HG02759 (cell line): ENCODE results near the gene MSH4.

Source experiments
- ATAC-seq: cut with Tn5 transposase; IDR thresholded peaks from one replicate; pipeline ENCODE4 v1.9.1; 2021; ENCODE audit warnings: mild to moderate bottlenecking, moderate library complexity; ENCODE audit not compliant: unreplicated experiment

MSH4 gene

DNA sequence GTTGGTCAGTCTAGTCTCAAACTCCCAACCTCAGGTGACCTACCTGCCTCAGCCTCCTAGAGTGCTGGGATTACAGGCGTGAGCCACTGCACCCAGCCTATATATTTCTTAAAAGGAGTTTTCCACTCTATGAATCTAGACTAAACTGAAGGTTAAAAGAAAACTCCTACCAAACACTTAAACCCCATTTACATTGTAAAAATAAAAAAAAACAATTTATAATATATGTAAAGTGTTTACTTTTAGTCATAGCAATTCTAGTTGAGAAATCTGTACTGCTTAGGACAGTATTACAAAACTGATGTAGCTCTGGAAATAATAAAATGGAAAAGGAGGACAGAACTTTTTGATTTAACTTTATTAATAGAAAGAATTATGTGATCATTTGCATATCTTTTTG is 126.0 kb downstream of the MSH4 start:
- no peak for ATAC-seq

DNA sequence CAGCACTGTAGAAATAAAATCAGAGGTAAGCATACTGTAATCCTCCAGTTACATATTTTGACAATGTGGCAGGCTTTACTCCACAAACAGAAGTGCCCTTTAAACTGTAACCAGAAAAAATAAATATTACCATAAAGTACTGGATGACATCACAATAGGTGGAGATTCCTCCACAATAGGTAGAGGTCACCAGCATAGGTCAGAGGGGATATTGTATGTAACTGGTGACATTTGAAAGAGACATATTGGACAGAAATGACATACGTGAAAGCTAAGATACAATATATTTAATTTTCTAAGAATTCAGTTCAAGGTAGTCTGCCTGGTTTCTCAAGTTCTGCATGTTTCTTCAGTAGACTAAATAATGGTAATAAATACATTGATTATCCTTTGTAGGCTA is 135.6 kb downstream of the MSH4 start, which contains the start of gene ASB17:
Gene ASB17 (minus strand): TSS at position 101 of the 400 bp plus-strand sequence. CDS start 113 bp downstream, outside the sequence.
- no peak for ATAC-seq

DNA sequence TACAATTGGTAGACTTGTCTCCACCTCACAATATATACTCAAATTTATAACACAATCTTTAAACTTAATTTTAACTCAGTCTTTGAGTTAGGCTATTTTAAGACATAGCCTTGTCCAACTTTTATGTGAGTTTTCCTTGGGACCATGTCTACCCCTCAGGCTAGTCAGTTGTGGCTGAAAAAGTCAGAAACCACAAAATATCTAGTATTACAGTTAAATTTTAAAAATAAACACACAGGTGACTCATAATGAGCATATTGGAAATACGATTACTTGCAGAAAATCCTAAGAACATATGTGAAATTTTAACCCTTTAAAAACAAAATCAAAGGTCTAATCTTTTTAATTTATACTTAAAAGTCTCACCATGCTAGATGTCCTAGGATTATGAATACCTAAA is 140.4 kb downstream of the MSH4 start:
- no peak for ATAC-seq

DNA sequence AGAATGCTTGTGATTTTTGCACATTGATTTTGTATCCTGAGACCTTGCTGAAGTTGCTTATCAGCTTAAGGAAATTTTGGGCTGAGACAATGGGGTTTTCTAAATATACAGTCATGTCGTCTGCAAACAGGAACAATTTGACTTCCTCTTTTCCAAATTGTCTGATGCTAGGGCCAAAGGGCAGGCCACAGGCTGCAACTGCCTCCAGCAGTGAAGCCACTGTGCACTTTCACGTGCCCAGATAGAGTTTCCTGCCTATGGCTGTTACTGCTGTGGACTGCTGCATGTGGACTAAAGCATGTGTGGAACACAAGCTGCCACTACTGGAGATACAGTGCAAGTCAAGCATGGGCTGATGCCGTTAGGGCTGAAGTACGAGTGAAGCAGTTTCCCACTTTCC is 146.4 kb downstream of the MSH4 start:
- ATAC-seq: peak; percentile 65

DNA sequence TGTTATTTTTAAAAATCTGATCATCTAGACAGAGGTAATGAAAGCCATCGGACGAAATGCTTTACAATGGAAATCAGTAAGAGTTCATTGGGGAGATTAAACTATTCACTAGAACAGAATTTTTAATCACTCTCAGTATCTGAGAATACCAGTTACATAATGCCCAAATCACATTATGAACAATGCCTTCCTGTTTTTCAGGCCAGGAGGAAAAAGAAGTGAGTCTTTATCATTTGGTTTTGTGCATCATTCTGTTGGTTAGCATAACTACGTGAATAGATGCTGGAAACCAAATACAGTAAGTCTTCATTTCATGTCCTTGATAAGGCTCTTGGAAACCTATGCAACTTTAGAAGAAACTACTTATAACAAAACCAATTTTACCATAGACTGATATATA is 153.5 kb downstream of the MSH4 start:
- ATAC-seq: no peak

DNA sequence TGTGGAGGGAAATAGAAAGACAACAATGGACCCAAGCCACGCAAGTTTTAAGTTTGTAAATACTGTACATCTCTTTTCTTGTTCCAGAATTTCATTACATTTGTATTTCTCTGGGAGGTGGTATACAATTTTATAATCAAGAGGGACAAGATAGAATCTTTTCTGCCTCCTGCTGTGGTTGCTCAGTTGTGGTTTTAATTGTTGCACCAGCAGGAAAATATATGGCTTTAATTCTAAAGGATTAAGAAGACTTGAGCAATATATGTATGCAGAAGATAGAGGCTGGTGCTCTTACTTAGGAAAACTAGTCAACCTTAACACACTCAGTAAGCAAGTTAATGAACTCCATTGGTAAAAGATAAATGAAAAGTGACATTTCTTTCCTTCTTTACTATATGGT is 155.3 kb downstream of the MSH4 start:
- no peak for ATAC-seq

DNA sequence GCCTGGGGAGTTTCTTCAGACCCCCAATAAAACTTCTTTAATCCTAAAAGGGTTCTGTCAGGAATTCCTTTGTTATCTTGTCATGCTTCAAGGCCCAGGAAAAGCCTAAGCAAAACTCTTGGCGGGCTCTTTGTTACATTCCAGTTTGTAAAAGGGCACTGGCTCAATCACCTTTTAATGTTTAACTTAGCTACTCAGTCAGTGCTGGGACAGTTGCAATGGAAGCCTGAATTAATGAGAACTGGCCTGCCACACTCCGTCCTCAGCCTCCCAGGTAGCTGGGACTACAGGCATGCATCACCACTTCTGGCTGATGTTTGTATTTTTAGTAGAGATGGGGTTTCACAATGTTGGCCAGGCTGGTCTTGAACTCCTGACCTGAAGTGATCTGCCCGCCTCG is 156.8 kb downstream of the MSH4 start:
- ATAC-seq: no peak

DNA sequence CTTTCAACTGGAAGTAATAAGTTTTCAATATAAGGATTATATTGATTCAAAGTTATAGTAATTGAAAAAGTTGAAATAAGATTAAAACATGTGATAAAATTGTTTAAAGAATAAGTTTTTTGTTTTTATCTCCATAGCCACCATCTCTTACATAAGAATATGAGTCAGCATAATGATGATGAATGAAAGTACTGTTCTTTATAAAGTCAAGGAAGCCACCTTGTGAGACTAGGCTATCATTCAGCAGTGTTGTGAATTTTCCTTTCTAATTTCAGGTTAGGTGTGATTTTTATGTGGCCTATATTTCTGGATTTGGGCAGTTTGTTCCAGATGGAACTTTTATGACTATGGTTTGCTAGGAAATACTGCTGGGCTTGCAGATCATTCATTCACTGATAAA is 157.9 kb downstream of the MSH4 start:
- ATAC-seq: no peak
